ENCODE measurements around the gene MTERF4. TPM values are rescaled to one million over a fixed set of nuclear protein-coding genes. Genes with fewer than 3 reads are reported as not detected.

The MTERF4 gene
- total and polyA plus RNA-seq, 2 of the 4 experiments (the other 2 are of a cell fraction): 26.6 to 33.3 TPM

GRCh38 chr2:241087420-241088268, 14.4 kb downstream of the MTERF4 start:
- H2BK15ac ChIP-seq (ENCODE audit: low read depth, low read length): no peak overlapping the region
- H3K23ac ChIP-seq (ENCODE audit: low read depth, low read length): no peak overlapping the region
- dilution Hi-C loops (cut with HindIII; ENCODE audit: low sequenced_read_pairs, unreplicated experiment): no loop called here
- H3K4me2 ChIP-seq (ENCODE audit: low read depth, low read length): no peak overlapping the region
- no peak overlapping the region for H3K4me3 ChIP-seq (ENCODE audit: insufficient read depth, low read depth, low read length)
- no peaks in the 10 kb centered on the region for H3K9me3 ChIP-seq (ENCODE audit: control insufficient read depth, insufficient read depth, low read length)
- no peak overlapping the region for H4K91ac ChIP-seq (ENCODE audit: insufficient read depth, low read depth, low read length)
- 94% methylated on average over 16 of the region's 29 CpGs; no CpG with 5 or more reads in 1 of the 2 experiments for WGBS, 2 experiments (ENCODE audit: extremely low coverage in 2 of 2, insufficient read length in 1 of 2)
- peaks cover 44% of the 10 kb centered on the region for H3K36me3 ChIP-seq (ENCODE audit: control insufficient read depth, insufficient read depth, low read length)
- H3K9me1 ChIP-seq (ENCODE audit: insufficient read depth, low read length): no peaks in the 10 kb centered on the region
- H2AK9ac ChIP-seq (replicated peaks; ENCODE audit: low read depth, low read length, poor library complexity): no peak overlapping the region
- ChIA-PET POLR2A (ENCODE audit: unreplicated experiment) (no interaction called here), CTCF (no interaction called here)
- no peaks in the 10 kb centered on the region for H3K4me1 ChIP-seq (ENCODE audit: control insufficient read depth, insufficient read depth, low read length)
- ATAC-seq (ENCODE audit: low read depth): no peak
- H2AK5ac ChIP-seq (ENCODE audit: low read depth, low read length): no peak overlapping the region
- no peak overlapping the region for H3K27ac ChIP-seq (ENCODE audit: insufficient read depth, low read length)
- H2AFZ ChIP-seq (replicated peaks; ENCODE audit: low read length, poor library complexity): no peak overlapping the region
- H3K14ac ChIP-seq (replicated peaks; ENCODE audit: low read depth, low read length): no peak overlapping the region
- H4K5ac ChIP-seq (ENCODE audit: low read depth, low read length): no peak overlapping the region
- no peak overlapping the region for H2BK20ac ChIP-seq (ENCODE audit: low read depth, low read length)
- H2BK120ac ChIP-seq (ENCODE audit: low read depth, low read length): no peak overlapping the region
- in situ Hi-C loops (cut with MboI; ENCODE audit: low sequenced_read_pairs): no loop called here
- no peak overlapping the region for H2BK5ac ChIP-seq (ENCODE audit: low read depth, low read length, poor library complexity, severe bottlenecking)
- peaks cover 0 to 6% of the 10 kb centered on the region in 2 experiments; a peak in 1 of 4 replicates for H3K79me1 ChIP-seq (ENCODE audit: low read depth in 1 of 2, low read length in 2 of 2)
- no peak for DNase-seq
- H4K20me1 ChIP-seq (ENCODE audit: insufficient read depth, low read length): 0 out of 2 replicates have a peak, but pooled peaks cover 2% of the 10 kb centered on the region
- BruUV-seq (replicated peaks): no TSS peak
- no peak overlapping the region for H3K18ac ChIP-seq (ENCODE audit: low read depth, low read length)
- TF ChIP-seq RFX5 (IDR thresholded peaks at IDR 0.05; ENCODE audit: low read depth, low read length) (no peak), ELK1 (IDR thresholded peaks at IDR 0.05; ENCODE audit: borderline replicate concordance, low read depth, low read length) (no peak), NFE2L2 (IDR thresholded peaks at IDR 0.05; ENCODE audit: low read depth, low read length) (no peak), BHLHE40 (IDR thresholded peaks at IDR 0.05; ENCODE audit: low read depth, low read length) (no peak), RAD21 (IDR thresholded peaks at IDR 0.05; ENCODE audit: low read length) (no peak)
- H3K27me3 ChIP-seq (ENCODE audit: control insufficient read depth, insufficient read depth, low read length): no peaks in the 10 kb centered on the region
- no peak overlapping the region for H3K9ac ChIP-seq (ENCODE audit: low read depth, low read length)
- intact Hi-C loops (cut with micrococcal nuclease): no loop called here
- no peak overlapping the region for H4K8ac ChIP-seq (ENCODE audit: low read depth in 2 of 2, low read length in 2 of 2)
- no peak overlapping the region for H3K4ac ChIP-seq (ENCODE audit: low read depth, low read length)
- no peak overlapping the region for H3K56ac ChIP-seq (ENCODE audit: extremely low read depth, insufficient read depth, low read length)

Data from IMR-90 (cell line).